KMS-11 (cell line): ENCODE measurements around the gene DHCR7.

Experiments
- H2AFZ ChIP-seq: fragments of 200-600 bp; sonication (generic); 2 replicates; pipeline ENCODE4 v1.6.1; 2016; ENCODE audit warnings: antibody characterized with exemption, mixed run types, low read depth
- H3K27ac ChIP-seq: fragments of 200-600 bp; sonication (generic); 2 replicates; pipeline ENCODE4 v1.6.1; 2016; ENCODE audit warnings: mild to moderate bottlenecking, mixed run types
- H3K27me3 ChIP-seq: fragments of 200-600 bp; sonication (generic); 2 replicates; pipeline ENCODE4 v1.6.1; 2017; ENCODE audit warnings: mild to moderate bottlenecking, low read depth, mixed run types, moderate library complexity; ENCODE audit not compliant: insufficient read depth
- H3K36me3 ChIP-seq: fragments of 200-600 bp; sonication (generic); 2 replicates; pipeline ENCODE4 v1.6.1; 2017; ENCODE audit warnings: mild to moderate bottlenecking, mixed run types; ENCODE audit not compliant: insufficient read depth
- H3K4me1 ChIP-seq: fragments of 200-600 bp; sonication (generic); 2 replicates; pipeline ENCODE4 v1.6.1; 2016; ENCODE audit warnings: mild to moderate bottlenecking, low read depth, mixed run types; ENCODE audit not compliant: poor library complexity, severe bottlenecking
- H3K4me2 ChIP-seq: fragments of 200-600 bp; sonication (generic); 2 replicates; pipeline ENCODE4 v1.7.0; 2016; ENCODE audit warnings: mild to moderate bottlenecking, mixed run types
- H3K4me3 ChIP-seq: fragments of 200-600 bp; sonication (generic); IDR thresholded peaks from 2 replicates; pipeline ENCODE4 v1.6.1; 2017; ENCODE audit warnings: low read depth, low read length, mixed read lengths; ENCODE audit not compliant: insufficient read depth
- H3K79me2 ChIP-seq: fragments of 200-600 bp; sonication (generic); 2 replicates; pipeline ENCODE4 v1.6.1; 2016; ENCODE audit warnings: low read depth, mixed run types; ENCODE audit not compliant: insufficient read depth
- H3K9ac ChIP-seq: fragments of 200-600 bp; sonication (generic); 2 replicates; pipeline ENCODE4 v1.6.1; 2016; ENCODE audit warnings: mild to moderate bottlenecking, mixed run types
- H4K20me1 ChIP-seq: fragments of 200-600 bp; sonication (generic); 2 replicates; pipeline ENCODE4 v1.6.1; 2016; ENCODE audit warnings: mild to moderate bottlenecking, mixed run types; ENCODE audit not compliant: insufficient read depth
- CTCF ChIP-seq: fragments of 200-600 bp; sonication (generic); conservative IDR thresholded peaks from 2 replicates; pipeline ENCODE4 v1.6.1; 2017; ENCODE audit warnings: low read depth, mild to moderate bottlenecking, antibody characterized with exemption, low read length, moderate library complexity, mixed read lengths

Gene DHCR7

GRCh38 chr11:71491531-71491930 is 43.3 kb upstream of the DHCR7 start:
- H2AFZ ChIP-seq = no peak overlapping the region
- H4K20me1 ChIP-seq = no peaks in the 10 kb centered on the region
- H3K36me3 ChIP-seq = no peaks in the 10 kb centered on the region
- H3K9ac ChIP-seq = no peak overlapping the region
- H3K4me2 ChIP-seq = no peak overlapping the region
- H3K27me3 ChIP-seq = no peaks in the 10 kb centered on the region
- no peak for TF ChIP-seq CTCF
- no peak overlapping the region for H3K27ac ChIP-seq
- H3K79me2 ChIP-seq = no peaks in the 10 kb centered on the region
- H3K4me1 ChIP-seq = no peaks in the 10 kb centered on the region
- H3K4me3 ChIP-seq = no peak overlapping the region

GRCh38 chr11:71490731-71491390 is 42.7 kb upstream of the DHCR7 start:
- no peaks in the 10 kb centered on the region for H3K79me2 ChIP-seq
- no peaks in the 10 kb centered on the region for H3K36me3 ChIP-seq
- no peak overlapping the region for H3K27ac ChIP-seq
- no peak for TF ChIP-seq CTCF
- H4K20me1 ChIP-seq = no peaks in the 10 kb centered on the region
- H2AFZ ChIP-seq = no peak overlapping the region
- no peaks in the 10 kb centered on the region for H3K4me1 ChIP-seq
- no peak overlapping the region for H3K4me3 ChIP-seq
- no peak overlapping the region for H3K9ac ChIP-seq
- H3K4me2 ChIP-seq = no peak overlapping the region
- H3K27me3 ChIP-seq = no peaks in the 10 kb centered on the region

GRCh38 chr11:71490044-71490730 is 42.0 kb upstream of the DHCR7 start:
- Histone ChIP-seq H4K20me1 (no peaks in the 10 kb centered on the region), H3K9ac (no peak overlapping the region), H3K4me1 (no peaks in the 10 kb centered on the region), H3K4me3 (no peak overlapping the region), H3K79me2 (no peaks in the 10 kb centered on the region), H2AFZ (no peak overlapping the region), H3K4me2 (no peak overlapping the region), H3K27ac (no peak overlapping the region), H3K36me3 (no peaks in the 10 kb centered on the region), H3K27me3 (no peaks in the 10 kb centered on the region)
- no peak for TF ChIP-seq CTCF

GRCh38 chr11:71489311-71490043 is 41.3 kb upstream of the DHCR7 start:
- H3K36me3 ChIP-seq = no peaks in the 10 kb centered on the region
- no peaks in the 10 kb centered on the region for H3K4me1 ChIP-seq
- no peak for TF ChIP-seq CTCF
- no peak overlapping the region for H3K27ac ChIP-seq
- H3K27me3 ChIP-seq = no peaks in the 10 kb centered on the region
- H3K4me3 ChIP-seq = no peak overlapping the region
- H3K9ac ChIP-seq = no peak overlapping the region
- H2AFZ ChIP-seq = no peak overlapping the region
- no peaks in the 10 kb centered on the region for H4K20me1 ChIP-seq
- H3K4me2 ChIP-seq = no peak overlapping the region
- no peaks in the 10 kb centered on the region for H3K79me2 ChIP-seq
